H9 (cell line): Measurements from ENCODE around the gene CARS1. TPM values are rescaled to one million over a fixed set of nuclear protein-coding genes. Genes with fewer than 3 reads are reported as not detected.

Source experiments
- DNase-seq: peaks from one replicate; pipeline ENCODE4 v3.0.0-alpha.2; 2017
- H2AFZ ChIP-seq: one replicate; pipeline ENCODE4 v1.6.1; 2013; ENCODE audit warnings: mild to moderate bottlenecking, low read length, control low read depth, moderate library complexity
- H2AK5ac ChIP-seq: 2 replicates; pipeline ENCODE4 v1.6.1; 2013; ENCODE audit warnings: low read length, control low read depth, mixed read lengths; ENCODE audit not compliant: insufficient read length
- H2BK120ac ChIP-seq: one replicate; pipeline ENCODE4 v1.6.1; 2013; ENCODE audit warnings: low read depth, mild to moderate bottlenecking, low read length, control low read depth, inconsistent platforms; ENCODE audit not compliant: poor library complexity, severe bottlenecking
- H2BK12ac ChIP-seq: 2 replicates; pipeline ENCODE4 v1.6.1; 2013; ENCODE audit warnings: low read length, control low read depth, mixed read lengths, low read depth; ENCODE audit not compliant: insufficient read length
- H2BK15ac ChIP-seq: 2 replicates; pipeline ENCODE4 v1.6.1; 2013; ENCODE audit warnings: low read depth, low read length, control low read depth
- H2BK20ac ChIP-seq: one replicate; pipeline ENCODE4 v1.6.1; 2013; ENCODE audit warnings: low read depth, mild to moderate bottlenecking, low read length, control low read depth, inconsistent platforms; ENCODE audit not compliant: poor library complexity, severe bottlenecking
- H2BK5ac ChIP-seq: 2 replicates; pipeline ENCODE4 v1.6.1; 2013; ENCODE audit warnings: low read length, control low read depth, mixed read lengths; ENCODE audit not compliant: insufficient read length
- H3K14ac ChIP-seq: 2 replicates; pipeline ENCODE4 v1.6.1; 2013; ENCODE audit warnings: low read length, control low read depth; ENCODE audit not compliant: insufficient read depth
- H3K18ac ChIP-seq: 2 replicates; pipeline ENCODE4 v1.6.1; 2013; ENCODE audit warnings: low read depth, mild to moderate bottlenecking, mixed read lengths, low read length, control low read depth; ENCODE audit not compliant: insufficient read length
- H3K23ac ChIP-seq: 2 replicates; pipeline ENCODE4 v1.6.1; 2013; ENCODE audit warnings: low read length, control low read depth, mixed read lengths, low read depth; ENCODE audit not compliant: insufficient read length
- H3K23me2 ChIP-seq: 2 replicates; pipeline ENCODE4 v1.6.1; 2013; ENCODE audit warnings: low read depth, mild to moderate bottlenecking, mixed read lengths, low read length, control low read depth; ENCODE audit not compliant: insufficient read length, poor library complexity, severe bottlenecking
- H3K27ac ChIP-seq: 2 replicates; pipeline ENCODE4 v1.5.1; 2013; ENCODE audit warnings: low read length, control low read depth, mixed read lengths, low read depth; ENCODE audit not compliant: insufficient read length
- H3K27me3 ChIP-seq: 2 replicates; pipeline ENCODE4 v1.6.1; 2013; ENCODE audit warnings: low read length, control low read depth, inconsistent platforms; ENCODE audit not compliant: insufficient read depth
- H3K4ac ChIP-seq: 2 replicates; pipeline ENCODE4 v1.6.1; 2013; ENCODE audit warnings: low read depth, mild to moderate bottlenecking, control low read depth, inconsistent platforms, low read length, moderate library complexity
- H3K4me1 ChIP-seq: 2 replicates; pipeline ENCODE4 v1.6.1; 2013; ENCODE audit warnings: low read length, control low read depth, inconsistent platforms; ENCODE audit not compliant: insufficient read depth
- H3K4me2 ChIP-seq: 2 replicates; pipeline ENCODE4 v1.6.1; 2013; ENCODE audit warnings: low read length, control low read depth, mixed read lengths; ENCODE audit not compliant: insufficient read length, insufficient read depth
- H3K56ac ChIP-seq: 2 replicates; pipeline ENCODE4 v1.6.1; 2013; ENCODE audit warnings: low read depth, mild to moderate bottlenecking, mixed read lengths, low read length, control low read depth; ENCODE audit not compliant: insufficient read length
- H3K79me1 ChIP-seq: 2 replicates; pipeline ENCODE4 v1.6.1; 2013; ENCODE audit warnings: low read depth, mild to moderate bottlenecking, moderate library complexity, low read length, control low read depth, inconsistent platforms; ENCODE audit not compliant: insufficient read depth, poor library complexity, severe bottlenecking
- H3K79me2 ChIP-seq: 2 replicates; pipeline ENCODE4 v1.6.1; 2013; ENCODE audit warnings: low read length, control low read depth, inconsistent platforms; ENCODE audit not compliant: insufficient read depth
- H3K9ac ChIP-seq: 2 replicates; pipeline ENCODE4 v1.6.1; 2013; ENCODE audit warnings: low read length, control low read depth, mixed read lengths; ENCODE audit not compliant: insufficient read length; ENCODE audit errors: extremely low read depth
- H3K9me3 ChIP-seq: one replicate; pipeline ENCODE4 v1.6.1; 2013; ENCODE audit warnings: low read depth, low read length, inconsistent platforms; ENCODE audit not compliant: control insufficient read depth
- H3T11ph ChIP-seq: one replicate; pipeline ENCODE4 v1.6.1; 2013; ENCODE audit warnings: mild to moderate bottlenecking, low read length, control low read depth, inconsistent platforms
- H4K20me1 ChIP-seq: one replicate; pipeline ENCODE4 v1.6.1; 2013; ENCODE audit not compliant: control insufficient read depth, insufficient read length, insufficient read depth
- H4K5ac ChIP-seq: 2 replicates; pipeline ENCODE4 v1.6.1; 2013; ENCODE audit warnings: low read depth, mild to moderate bottlenecking, mixed read lengths, low read length, control low read depth; ENCODE audit not compliant: insufficient read length
- H4K8ac ChIP-seq: replicated peaks from 2 replicates; pipeline ENCODE4 v1.6.1; 2013; ENCODE audit warnings: low read length, control low read depth, mixed read lengths, low read depth; ENCODE audit not compliant: insufficient read length
- H4K91ac ChIP-seq: 2 replicates; pipeline ENCODE4 v1.6.1; 2013; ENCODE audit warnings: low read depth, mild to moderate bottlenecking, moderate library complexity, mixed read lengths, low read length, control low read depth; ENCODE audit not compliant: insufficient read length
- H3K27ac Mint-ChIP-seq, 3 experiments: 2 replicates in 2 of 3; 3 replicates in 1 of 3; pipeline ENCODE4 v1.8.0; 2020 to 2021; ENCODE audit warnings: mixed read lengths in 3 of 3, mild to moderate bottlenecking in 1 of 3, moderate library complexity in 1 of 3
- H3K27me3 Mint-ChIP-seq: 2 replicates; pipeline ENCODE4 v1.8.0; 2021; ENCODE audit warnings: low read depth, mild to moderate bottlenecking, moderate library complexity, mixed read lengths
- H3K36me3 Mint-ChIP-seq, 3 experiments: 2 replicates in 2 of 3; 3 replicates in 1 of 3; pipeline ENCODE4 v1.8.0; 2020 to 2021; ENCODE audit warnings: low read depth in 3 of 3, mixed read lengths in 3 of 3; ENCODE audit not compliant: insufficient read depth in 1 of 3
- H3K4me1 Mint-ChIP-seq, 2 experiments: 2 replicates each; pipeline ENCODE4 v1.8.0; 2020; ENCODE audit warnings: mixed read lengths in 2 of 2
- H3K4me3 Mint-ChIP-seq, 2 experiments: 2 replicates in 1 of 2; 3 replicates in 1 of 2; pipeline ENCODE4 v1.8.0; 2020 to 2021; ENCODE audit warnings: mild to moderate bottlenecking in 2 of 2, mixed read lengths in 2 of 2, moderate library complexity in 1 of 2
- H3K9me3 Mint-ChIP-seq, 2 experiments: 2 replicates in 1 of 2; 3 replicates in 1 of 2; pipeline ENCODE4 v1.8.0; 2020; ENCODE audit warnings: mild to moderate bottlenecking in 2 of 2, mixed read lengths in 2 of 2, moderate library complexity in 1 of 2
- CTCF ChIP-seq: fragments of 200-600 bp; sonication (generic); conservative IDR thresholded peaks from 3 replicates; pipeline ENCODE4 v1.8.0; 2021; ENCODE audit warnings: antibody characterized with exemption, mild to moderate bottlenecking
- WGBS: extraction: QIAGEN DNeasy Blood & Tissue Kit; methylation state at CpG from one replicate; pipeline ENCODE4 v1.1.7; 2013; ENCODE audit warnings: missing lambda C conversion rate, low lambda C conversion rate, mixed read lengths; ENCODE audit not compliant: insufficient read length; ENCODE audit errors: extremely low coverage; 5-methylcytosine and 5-hydroxymethylcytosine counted together
- total RNA-seq: library from RNA; stranded (reverse); gene quantifications from 2 replicates; pipeline ENCODE4 v1.2.1, GENCODE V29; 2021

The CARS1 gene
- total RNA-seq, 1 experiment from 2014 or later: 92.3 TPM

- no peaks in the 10 kb centered on the region for H3K9me3 ChIP-seq
- no peak overlapping the region for H4K8ac ChIP-seq
- no peak overlapping the region for H3K18ac ChIP-seq
- H3K27me3 ChIP-seq: no peaks in the 10 kb centered on the region
- no peaks in the 10 kb centered on the region for H4K20me1 ChIP-seq
- peaks cover 6% of the 10 kb centered on the region for H3K79me1 ChIP-seq
- Mint-ChIP-seq H3K4me1 (peaks cover 27 to 28% of the 10 kb centered on the region in 2 experiments), H3K9me3 (no peaks in the 10 kb centered on the region; a peak in 1 of 5 replicates), H3K4me3 (peak overlapping the region; percentile 94; a peak in 4 of 5 replicates), H3K27me3 (no peaks in the 10 kb centered on the region), H3K36me3 (peaks cover 13 to 26% (median 26%) of the 10 kb centered on the region in 3 experiments; a peak in 6 of 7 replicates), H3K27ac (peak overlapping the region in 2 of 3 experiments; percentile 0 to 86; a peak in 4 of 7 replicates)
- H2BK15ac ChIP-seq: no peak overlapping the region
- H2BK5ac ChIP-seq: no peak overlapping the region
- H3K79me2 ChIP-seq: peaks cover 70% of the 10 kb centered on the region; the same call in 1 of the 2 replicates
- H3K4me2 ChIP-seq: peak overlapping the region; percentile 2
- no peak overlapping the region for H3K56ac ChIP-seq
- H3K4ac ChIP-seq: no peak overlapping the region
- H3K23me2 ChIP-seq: peaks cover 18% of the 10 kb centered on the region
- H4K91ac ChIP-seq: no peak overlapping the region
- DNase-seq: no peak
- no peak overlapping the region for H2AK5ac ChIP-seq
- no peak overlapping the region for H3K27ac ChIP-seq
- WGBS: no CpG with 5 or more reads among the region's 11 CpGs
- no peak overlapping the region for H2AFZ ChIP-seq
- H2BK120ac ChIP-seq: no peak overlapping the region
- H3K23ac ChIP-seq: no peak overlapping the region
- H3K14ac ChIP-seq: no peak overlapping the region
- H3T11ph ChIP-seq: no peak overlapping the region
- peaks cover 4% of the 10 kb centered on the region for H3K4me1 ChIP-seq
- H4K5ac ChIP-seq: no peak overlapping the region
- no peak for TF ChIP-seq CTCF
- H3K9ac ChIP-seq: peak overlapping the region; percentile 40
- H2BK12ac ChIP-seq: no peak overlapping the region
- no peak overlapping the region for H2BK20ac ChIP-seq
These were observed 69.1 kb downstream of the CARS1 start for GRCh38 chr11:2987881-2988861.
